ENCODE results near the gene ICAM2.

DNA sequence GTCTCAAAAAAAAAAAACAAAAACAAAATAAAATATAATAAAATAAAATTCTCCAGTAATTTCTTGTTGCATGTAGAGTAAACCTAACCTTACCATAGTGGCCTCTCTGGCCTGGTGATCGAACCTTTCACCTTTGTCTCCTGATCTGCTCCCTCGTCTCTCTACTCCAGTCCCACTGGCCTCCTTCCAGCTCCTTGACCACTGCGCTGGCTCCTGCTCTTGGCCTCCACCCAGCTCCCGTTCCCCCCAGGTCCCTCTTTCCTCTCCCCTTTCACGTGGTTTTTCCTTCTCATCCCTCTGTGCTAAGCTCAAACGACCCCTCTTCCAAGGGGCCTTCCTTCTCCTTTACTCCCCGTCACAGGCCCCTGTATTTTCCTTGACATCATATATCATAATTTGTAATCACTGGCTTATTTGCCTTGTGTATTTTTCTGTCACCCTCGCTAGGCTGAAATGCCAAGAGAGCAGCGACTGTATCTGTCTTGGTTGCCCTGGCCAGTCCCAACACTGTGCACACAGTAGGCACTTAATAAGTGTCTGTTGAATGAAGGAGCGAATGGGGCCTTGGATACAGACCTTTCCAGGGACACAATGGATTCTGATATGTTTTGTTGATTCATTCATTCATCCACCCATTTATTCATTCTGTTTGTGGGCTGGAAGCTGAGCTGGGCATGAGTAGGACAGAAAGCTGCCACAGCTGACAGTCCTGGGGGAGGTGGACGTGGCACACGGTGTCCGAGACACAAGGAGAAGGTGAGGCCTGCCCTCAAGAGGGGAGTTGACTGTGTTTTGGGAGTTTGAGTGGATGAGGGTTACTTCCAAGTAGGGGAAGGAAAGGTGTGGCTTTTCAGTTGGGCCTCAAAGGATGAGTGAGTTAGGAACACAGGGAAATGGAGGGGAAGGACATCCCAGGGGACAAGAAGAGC is 41.9 kb downstream of the ICAM2 start:
- TF ChIP-seq ZC3H10 (CRISPR knock-in tag; IDR thresholded peaks at IDR 0.05) (no peak), SNAI2 (CRISPR knock-in tag; IDR thresholded peaks at IDR 0.05) (no peak)
- TF ChIP-seq, protein P1, sequence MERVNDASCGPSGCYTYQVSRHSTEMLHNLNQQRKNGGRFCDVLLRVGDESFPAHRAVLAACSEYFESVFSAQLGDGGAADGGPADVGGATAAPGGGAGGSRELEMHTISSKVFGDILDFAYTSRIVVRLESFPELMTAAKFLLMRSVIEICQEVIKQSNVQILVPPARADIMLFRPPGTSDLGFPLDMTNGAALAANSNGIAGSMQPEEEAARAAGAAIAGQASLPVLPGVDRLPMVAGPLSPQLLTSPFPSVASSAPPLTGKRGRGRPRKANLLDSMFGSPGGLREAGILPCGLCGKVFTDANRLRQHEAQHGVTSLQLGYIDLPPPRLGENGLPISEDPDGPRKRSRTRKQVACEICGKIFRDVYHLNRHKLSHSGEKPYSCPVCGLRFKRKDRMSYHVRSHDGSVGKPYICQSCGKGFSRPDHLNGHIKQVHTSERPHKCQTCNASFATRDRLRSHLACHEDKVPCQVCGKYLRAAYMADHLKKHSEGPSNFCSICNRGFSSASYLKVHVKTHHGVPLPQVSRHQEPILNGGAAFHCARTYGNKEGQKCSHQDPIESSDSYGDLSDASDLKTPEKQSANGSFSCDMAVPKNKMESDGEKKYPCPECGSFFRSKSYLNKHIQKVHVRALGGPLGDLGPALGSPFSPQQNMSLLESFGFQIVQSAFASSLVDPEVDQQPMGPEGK (CRISPR knock-in tag; IDR thresholded peaks at IDR 0.05; ENCODE audit: borderline replicate concordance), result no peak

Measured in SK-N-SH treated with all-trans-retinoic acid at 6 μM for 48 hours (cell line).